GM19240 (cell line): ENCODE measurements around the gene ST6GALNAC5.
"Not testable (repeated sequence)": the region's sequence is repeated elsewhere in the genome, so short reads cannot be mapped to it uniquely, and the experiment has no call there.

Source experiments
- DNase-seq: peaks from one replicate; pipeline ENCODE4 v3.0.0; 2011; ENCODE audit warnings: low spot score; ENCODE audit not compliant: insufficient read length

The ST6GALNAC5 gene

DNA sequence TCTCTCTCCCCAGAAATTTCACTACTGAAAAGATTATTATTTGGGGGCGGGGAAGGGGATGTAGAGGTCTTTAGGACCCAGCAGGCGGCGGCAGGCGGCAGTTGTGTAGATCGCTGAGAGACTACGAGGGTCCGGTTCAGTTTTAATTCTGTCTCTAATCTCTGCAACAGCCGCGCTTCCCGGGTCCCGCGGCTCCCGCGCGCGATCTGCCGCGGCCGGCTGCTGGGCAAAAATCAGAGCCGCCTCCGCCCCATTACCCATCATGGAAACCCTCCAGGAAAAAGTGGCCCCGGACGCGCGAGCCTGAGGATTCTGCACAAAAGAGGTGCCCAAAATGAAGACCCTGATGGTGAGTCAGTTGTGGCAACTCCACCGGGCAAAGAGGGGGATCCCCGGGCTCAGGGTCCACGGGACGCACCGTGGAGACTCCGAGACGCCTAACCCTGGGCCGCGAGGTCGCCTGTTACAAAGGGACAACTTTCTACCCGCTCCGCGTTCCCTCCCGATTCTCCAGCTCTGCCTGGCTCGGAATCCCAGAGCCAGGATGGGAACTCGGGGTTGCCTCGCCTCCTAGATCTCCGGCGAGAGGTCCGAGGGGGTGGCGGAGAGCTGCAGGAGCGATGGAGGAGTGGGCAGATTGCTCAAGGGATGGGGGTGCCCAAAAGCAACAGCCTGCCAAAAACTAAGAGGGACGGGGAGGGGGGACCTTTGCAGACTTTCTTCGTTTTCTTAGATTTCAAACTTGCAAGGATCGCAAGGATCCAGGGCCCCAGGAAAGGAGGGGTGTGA, at the start of gene ST6GALNAC5:
TSS of gene ST6GALNAC5 (plus strand) at position 139 of the 789 bp plus-strand sequence.
- no peak for DNase-seq

DNA sequence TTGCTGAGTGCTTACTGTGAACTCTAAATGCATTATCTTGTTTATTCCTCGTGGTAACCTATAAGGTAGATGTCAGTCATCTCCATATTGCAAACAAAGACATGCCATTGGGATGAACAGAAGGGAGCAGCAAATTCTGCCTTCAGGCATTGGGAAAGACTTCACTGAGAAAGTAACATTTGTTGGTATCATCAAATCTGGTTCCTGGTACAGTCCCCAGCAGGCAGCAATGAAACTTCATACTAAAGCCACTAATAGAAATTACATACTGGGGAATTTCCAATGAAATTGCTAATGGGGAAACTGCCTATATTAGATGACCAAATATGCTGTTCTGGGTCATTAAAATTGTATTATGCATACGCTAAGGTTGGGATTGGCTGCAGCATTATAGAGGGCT, 47.3 kb upstream of the ST6GALNAC5 start:
- no peak for DNase-seq

DNA sequence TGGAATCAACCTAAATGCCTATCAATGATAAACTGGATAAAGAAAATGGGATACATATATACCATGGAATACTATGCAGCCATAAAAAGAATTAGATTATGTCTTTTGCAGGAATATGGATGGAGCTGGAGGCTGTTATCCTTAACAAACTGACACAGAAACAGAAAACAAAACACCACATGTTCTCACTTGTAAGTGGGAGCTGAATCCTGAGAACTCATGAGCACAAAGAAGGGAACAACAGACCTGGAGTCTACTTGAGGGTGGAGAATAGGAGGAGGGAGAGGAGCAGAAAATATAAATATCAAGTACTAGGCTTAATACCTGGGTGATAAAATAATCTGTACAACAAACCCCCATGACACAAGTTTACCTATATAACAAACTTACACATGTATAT, 44.3 kb upstream of the ST6GALNAC5 start:
- not testable (repeated sequence) for DNase-seq

DNA sequence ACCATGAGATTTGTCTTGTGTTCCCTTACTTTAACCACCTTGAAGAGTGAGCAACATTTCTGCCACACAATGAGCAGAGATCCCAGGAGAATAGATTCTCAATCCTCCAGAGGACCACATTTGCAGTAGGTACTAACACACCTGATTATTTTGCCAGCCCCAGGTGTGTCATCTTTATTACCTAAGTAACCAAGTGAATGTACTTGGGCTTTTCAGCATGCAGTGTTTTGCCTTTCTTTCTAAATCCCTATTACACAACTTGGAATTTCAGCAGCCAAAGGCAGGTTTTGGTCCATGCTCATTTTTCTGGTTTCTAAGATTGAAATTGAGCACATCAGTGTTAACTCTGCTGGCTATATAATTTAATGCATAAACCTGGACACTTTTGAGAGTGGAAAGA, 43.2 kb upstream of the ST6GALNAC5 start:
- DNase-seq, result no peak

DNA sequence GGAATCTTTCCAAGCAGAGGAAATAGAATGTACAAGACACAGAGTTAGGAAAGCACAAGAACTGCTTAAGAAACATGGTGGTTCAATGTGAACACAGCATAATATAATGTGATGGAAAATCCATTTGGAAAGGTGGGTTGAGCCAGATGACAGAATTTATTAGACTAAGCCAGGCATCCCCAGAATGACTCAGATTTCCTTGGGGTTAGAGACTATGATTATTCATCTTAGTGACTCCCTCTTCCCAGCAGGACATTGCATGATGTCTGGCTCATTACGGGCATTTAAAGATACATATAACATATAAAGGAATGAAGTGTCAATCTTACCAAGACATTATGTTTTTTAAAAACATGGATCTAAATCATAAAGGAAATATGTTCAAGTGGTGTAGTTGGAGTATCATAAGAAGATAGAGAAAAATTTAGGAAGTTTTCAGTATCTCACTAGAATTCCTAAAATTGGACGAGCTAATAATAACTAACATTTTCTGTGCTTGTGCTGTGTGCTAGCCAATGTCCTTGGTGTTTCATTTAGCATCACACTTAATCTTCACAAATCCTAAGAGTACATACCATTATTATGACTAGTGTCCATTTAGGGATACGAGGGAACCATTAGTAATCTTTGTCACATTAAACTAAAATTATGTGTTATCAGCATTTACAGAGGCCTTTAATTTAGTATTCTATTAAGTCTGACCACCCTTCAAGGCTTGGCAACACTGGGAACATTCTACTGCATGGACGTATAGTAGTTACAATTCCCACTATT, 41.0 kb upstream of the ST6GALNAC5 start:
- DNase-seq, result no peak

DNA sequence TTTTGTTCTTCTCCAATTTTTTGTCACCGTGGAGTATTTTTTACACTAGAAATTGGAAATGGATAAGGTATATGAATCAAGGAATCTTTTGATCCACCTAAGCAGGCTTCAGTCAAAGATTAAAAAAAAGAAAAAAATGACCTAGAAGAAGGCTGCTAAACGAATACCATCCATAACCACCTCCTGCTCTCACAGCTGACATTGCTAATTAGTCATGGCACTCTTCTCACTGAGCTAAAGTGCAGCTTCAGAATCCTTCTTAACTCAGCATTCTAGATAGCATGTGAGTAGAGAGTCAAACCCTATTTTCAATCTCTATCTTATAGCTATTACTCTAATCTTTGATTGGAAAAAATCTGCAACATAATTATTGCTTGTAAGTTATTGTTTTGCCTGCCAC, 40.2 kb upstream of the ST6GALNAC5 start:
- no peak for DNase-seq

DNA sequence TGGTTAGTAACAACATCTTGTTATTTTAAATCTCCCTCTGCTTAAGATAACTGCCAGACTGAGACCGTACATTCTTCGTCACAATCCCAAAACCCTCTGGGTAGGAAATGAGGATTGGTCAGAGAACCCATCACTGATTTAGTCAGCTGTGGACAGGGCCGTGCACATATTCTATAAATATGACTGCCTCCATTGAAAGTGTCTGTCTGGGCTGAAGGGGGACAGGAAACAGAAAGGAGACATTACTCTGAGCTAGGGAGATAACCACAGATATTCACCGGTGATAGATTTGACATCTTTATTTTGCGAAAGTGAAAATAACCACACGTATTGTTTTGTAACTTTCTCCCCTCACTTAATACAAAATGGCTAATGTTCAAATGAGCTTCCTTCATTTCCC, 36.9 kb upstream of the ST6GALNAC5 start:
- DNase-seq, result no peak

DNA sequence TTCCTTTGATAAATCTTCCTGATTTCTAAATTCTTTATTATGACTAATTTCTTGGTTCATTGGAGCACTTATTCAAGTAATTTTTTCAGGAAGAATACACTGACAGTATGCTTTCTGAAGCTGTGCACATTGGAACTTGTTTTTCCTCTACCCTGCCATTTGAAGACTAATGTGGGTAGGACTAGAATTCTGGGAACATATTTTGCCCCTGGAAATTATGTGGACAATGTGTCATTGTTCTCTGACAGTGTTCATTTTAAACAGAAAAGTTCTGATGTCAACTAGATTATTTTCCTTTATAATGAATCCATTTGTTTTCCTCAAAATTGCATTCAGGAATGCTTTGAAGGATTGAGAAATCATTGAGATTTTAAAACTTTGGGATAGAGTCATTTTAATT, 34.8 kb upstream of the ST6GALNAC5 start:
- DNase-seq, result no peak

DNA sequence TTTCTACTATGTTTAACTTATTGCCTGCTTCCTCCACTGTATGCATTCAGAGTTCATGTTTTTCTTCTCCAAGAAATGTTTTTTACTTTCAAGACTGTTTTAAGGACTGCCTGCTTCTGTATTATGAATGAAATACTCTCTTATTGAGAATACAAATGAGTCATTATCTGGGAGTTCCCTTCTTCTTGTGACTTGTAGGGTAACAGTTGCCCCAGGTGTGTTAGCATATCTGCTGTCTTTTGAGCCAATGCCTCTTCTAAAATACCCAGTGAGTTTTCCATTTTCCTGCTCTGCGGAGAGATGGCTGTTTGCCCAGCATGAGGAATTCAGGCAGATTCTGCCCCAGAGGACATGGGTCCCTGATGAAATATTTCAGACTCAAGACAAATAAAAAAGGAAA, 34.1 kb upstream of the ST6GALNAC5 start:
- no peak for DNase-seq

DNA sequence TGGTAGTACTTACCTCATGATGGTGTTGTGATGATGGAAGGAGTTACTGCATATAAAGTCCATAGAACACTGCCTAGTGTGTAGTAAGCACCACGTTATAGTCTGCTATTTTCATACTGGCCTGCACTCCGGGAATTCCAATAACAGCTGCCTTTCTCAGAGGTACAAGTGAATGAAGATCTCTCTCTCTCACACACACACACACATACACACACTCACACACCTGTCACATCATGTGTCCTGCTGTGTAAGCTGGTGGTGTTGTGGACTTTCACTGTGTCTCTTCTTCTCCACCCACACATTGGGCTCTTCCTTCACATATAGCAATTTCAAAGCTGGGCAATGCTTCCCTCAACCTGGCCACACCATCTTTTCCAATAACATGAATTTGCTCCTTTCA, 33.4 kb upstream of the ST6GALNAC5 start:
- DNase-seq, result no peak

DNA sequence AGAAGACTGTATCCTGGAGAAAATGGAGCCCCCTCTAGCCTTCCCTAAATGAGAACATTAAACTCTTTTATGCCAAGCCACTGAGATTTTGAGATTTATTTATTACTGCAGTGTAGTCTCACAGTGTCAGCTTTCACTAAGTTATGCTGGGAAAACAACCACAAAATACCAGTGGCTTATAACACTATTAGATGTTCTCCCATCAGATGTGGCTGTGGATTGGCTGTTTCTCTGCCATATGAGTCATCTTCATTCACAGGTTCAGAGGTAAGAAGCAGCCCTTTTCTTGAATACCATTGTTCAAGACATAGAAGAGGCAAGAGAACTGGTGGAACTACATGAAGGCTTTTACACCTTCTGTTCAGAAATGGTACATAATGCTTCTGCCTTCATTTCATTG, 32.1 kb upstream of the ST6GALNAC5 start:
- DNase-seq, result no peak

DNA sequence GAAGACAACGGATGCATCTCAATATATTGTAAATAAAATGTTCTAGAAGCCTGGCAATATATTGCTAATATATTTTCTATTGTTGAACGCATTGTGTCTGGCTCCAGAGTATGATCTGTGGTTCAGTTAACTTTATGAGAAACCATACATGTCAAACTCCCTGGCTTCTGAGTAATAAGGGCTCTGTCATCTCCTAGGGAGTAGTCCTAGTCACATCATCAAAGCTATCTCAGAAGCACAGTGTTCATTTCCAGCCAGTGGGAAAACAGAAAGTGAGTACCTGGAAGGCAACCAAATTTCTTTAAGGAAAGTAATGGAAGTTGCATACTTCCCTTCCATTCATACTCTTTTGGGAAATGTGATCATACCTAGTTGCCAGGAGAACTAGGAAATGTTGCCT, 27.0 kb upstream of the ST6GALNAC5 start:
- DNase-seq, result no peak

DNA sequence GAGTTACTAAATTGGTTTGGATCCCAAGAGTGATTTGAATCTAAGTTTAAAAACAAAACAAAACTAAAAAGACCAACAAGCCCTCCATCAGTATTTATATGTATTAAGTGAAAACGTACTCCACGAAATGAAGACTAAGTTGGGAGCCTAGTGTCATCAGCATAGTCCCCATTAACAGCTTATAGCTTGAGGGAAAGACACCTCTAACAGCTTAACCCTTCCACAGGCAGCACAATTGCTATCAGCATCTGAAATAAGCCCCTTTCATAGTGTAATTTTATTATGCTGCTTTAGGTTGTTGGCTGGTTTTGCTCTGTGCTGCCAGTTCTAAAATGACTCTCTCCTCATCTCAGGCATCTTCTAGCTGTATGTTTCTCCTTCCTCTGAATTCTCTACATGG, 25.8 kb upstream of the ST6GALNAC5 start:
- no peak for DNase-seq

DNA sequence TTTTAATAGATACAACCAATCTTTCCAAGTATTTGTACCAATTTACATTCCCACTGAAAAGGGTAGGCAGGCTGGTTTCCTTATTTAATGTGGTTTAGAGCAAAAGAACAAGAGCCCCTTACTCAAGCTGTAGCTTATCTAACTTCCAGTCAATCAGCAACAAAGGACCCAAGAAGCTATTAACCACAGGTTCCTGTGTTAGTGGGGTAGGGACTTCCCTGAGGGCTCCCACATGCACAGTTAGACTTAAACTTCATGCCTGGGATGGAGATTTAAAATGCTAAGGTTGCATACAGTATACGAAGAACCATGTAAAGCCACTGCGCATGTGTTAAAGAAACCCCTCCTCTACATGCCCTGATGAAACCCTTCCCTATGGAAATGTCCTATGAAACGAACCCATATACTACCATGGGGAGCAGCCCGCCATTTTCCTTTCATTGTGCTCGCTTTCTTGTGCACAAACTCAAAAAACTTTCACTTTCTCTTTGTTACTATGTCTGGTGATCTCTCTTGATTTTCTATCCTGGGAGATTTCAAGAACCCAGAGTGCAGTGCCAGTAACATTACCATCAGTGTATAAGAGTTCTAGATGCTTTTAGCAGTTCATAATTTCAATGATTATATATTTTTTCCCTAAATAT, 23.3 kb upstream of the ST6GALNAC5 start:
- no peak for DNase-seq

DNA sequence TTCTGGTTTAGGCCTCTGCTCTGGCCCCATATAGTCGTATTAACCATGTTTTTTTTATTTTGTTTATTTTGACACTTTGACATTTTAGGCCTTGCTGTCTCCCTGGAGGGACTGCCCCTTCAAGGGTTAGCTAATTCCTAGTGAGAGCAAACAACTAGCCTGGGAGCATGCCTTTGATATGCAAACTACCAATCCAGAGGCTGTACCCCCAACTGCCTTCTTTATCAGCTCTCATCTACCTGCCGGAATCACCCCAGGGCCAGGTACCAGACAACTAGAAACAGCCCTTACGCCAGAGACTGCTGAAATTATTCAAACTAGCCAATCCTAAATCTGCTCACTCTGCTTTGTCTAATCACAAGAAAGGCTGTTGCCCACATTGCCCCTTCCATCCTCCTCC, 13.0 kb upstream of the ST6GALNAC5 start:
- DNase-seq, result no peak

DNA sequence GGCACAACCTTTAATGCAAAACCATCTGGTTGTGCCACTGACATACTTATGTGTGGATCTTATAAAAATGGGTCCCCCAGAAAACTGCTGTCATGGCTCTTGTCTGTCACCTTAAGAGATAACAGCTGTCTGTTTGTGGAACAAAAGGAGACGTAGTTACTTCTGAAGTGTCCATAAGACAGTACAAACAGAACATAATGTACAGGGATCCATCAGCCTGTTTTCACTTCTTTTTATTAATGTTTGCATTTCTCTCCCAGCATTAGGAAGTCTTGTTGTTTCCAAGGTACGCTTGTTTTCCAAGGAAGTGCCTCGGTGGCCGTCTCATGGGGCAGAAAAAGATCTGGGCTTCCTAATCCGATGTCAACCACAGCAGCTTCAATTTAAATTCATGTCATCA, 11.2 kb upstream of the ST6GALNAC5 start:
- no peak for DNase-seq

DNA sequence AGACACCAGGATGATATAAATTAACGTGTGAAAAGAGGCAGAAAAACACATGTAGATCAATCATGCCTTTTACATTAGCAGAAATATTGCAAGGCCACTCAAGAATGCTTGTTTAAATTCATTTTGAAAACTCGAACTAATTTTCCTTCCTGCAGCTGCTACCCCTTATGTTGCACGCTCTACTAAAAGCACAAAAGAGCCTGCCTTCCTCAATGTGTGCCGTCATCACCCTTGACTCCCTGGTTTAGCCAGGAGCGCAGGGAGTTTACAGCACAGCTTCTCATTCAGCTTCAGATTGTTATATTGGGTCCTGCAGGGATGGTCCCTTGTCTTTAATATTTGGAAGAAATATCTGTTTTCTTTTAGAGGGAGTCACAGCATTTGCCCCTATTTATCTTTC, 10.1 kb upstream of the ST6GALNAC5 start:
- DNase-seq, result no peak

DNA sequence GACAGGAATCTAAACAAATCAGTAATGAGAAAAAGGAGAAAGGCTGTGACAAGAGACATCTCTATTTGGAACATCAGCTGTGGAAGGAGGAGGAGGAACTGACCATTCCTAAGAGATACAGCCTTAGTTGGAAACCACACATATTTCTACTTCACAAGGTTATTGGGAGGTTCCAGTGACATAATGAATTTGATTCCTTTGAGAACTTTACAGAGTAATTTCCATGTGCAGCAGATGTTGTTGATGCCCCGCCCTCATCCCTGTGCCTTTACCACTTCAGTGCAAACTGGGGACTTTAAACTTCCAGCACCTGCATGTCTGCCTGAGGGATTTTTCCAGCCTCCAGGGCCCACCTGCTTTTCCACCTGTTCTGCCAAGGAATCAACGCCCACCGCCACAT, 9.3 kb upstream of the ST6GALNAC5 start:
- no peak for DNase-seq

DNA sequence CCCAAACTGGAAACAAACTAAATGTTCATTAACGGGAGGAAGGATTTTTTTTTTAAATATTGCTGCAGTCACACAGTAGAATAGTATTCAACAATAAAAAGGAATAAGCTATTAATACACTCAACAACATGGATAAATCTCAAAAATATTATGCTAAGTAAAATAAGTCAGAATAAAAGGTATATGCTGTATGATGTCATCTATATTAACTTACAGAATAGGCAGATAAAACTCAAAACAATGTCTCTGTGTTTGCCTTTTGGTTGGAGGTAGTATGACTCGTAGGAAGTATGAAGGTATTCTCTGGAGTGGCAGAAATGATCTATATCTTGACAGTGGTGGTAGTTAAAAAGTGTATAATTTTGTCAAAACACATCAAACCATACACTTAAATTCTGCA, 6.1 kb upstream of the ST6GALNAC5 start:
- no peak for DNase-seq

DNA sequence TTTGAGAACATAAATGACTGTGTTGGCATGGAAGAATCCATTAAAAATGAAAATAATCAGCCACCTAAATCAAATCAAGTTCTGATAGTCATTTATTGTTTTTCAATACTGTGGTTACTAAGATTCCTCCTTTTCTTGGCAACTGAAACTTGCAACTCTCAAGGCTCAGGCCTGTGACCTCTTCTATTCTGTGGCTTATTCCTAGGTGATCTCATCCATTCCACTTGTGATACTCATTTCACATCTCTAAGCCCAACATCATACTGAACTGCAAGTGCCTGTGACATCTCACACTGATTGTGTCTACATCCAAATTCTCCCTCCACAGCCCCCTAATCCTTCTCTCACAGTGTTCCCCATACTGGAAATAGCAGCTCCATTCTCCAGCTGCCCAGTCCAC, 4.8 kb upstream of the ST6GALNAC5 start:
- DNase-seq, result no peak

DNA sequence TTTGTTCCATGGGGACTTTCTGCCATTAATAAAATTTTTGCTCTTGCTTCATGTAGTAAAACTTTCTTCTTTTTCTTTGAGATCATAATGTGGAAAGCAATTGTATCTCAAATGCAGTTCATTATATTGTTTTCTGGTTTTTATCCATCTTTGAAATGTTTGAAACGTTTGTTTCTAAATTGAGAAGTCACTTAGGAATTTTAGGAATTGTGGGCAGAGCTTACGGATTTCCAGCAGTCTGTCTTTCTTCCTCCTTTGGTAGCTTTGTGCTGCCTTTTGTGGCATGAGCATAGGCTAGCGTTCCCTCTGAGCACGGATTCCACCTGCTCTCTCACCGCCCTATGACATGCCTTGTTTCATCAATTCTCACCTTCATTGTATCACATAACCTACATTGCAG, 2.9 kb upstream of the ST6GALNAC5 start:
- no peak for DNase-seq

DNA sequence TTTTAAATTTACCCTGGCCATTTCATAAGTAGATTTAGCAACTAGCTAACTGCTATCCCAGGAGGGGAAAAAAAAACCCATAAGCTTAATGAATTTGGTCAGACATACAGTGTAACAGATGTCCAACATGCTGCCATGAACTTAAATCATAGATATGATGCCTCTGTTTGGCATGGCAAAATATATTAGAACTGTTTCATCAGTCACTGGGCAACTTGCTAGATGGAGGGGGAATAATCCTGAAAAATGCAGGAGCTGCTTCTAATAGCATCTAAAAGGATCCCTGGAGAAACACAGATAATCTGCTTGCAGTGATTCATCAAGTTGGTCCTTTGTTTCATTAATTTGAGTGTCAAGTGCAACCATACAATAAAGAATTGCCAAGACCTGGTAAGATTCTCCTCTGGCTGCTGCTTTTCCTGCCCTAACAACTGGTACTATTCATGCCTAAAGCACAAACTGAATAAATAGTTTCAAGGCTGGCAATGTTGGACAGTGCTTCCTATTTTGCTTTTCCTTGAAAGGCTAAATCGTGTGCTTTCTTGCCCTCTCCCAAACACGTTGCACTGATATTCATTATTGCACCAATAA, 1.5 kb upstream of the ST6GALNAC5 start:
- no peak for DNase-seq
